HEK293 (cell line): Measurements from ENCODE around the gene SWT1.
A peak's percentile ranks its signal among the peaks of the same experiment; 100 is the strongest.

Experiments used
- CTCF ChIA-PET: fragments of 350-600 bp; formaldehyde crosslinking; extraction: SDS; loops from one replicate; lab custom pipeline; 2021; ENCODE audit warnings: antibody characterized with exemption; lab: Yijun Ruan, JAX
- POLR2A ChIA-PET: fragments of 300-600 bp; formaldehyde crosslinking; extraction: SDS; loops from one replicate; lab custom pipeline; 2020; ENCODE audit warnings: antibody characterized with exemption, inconsistent platforms; lab: Yijun Ruan, JAX
- H3K27ac ChIP-seq: fragments of 200-500 bp; sonication (Bioruptor generic); 2 replicates; pipeline ENCODE4 v1.5.1; 2014; ENCODE audit warnings: low read depth, low read length, control low read depth, inconsistent platforms; ENCODE audit errors: extremely low read depth
- H3K36me3 ChIP-seq, 2 experiments: fragments of 200-500 bp in 1 of 2; sonication (Bioruptor generic) in 1 of 2; 1 replicate in 1 of 2; 2 replicates in 1 of 2; pipeline ENCODE4 v1.5.1; 2014 to 2017; ENCODE audit warnings: inconsistent platforms in 2 of 2, low read length in 2 of 2; ENCODE audit not compliant: control insufficient read depth in 2 of 2, insufficient read depth in 1 of 2
- H3K4me1 ChIP-seq: fragments of 200-500 bp; sonication (Bioruptor generic); 2 replicates; pipeline ENCODE4 v1.5.1; 2014; ENCODE audit warnings: mild to moderate bottlenecking, low read length, inconsistent platforms; ENCODE audit not compliant: control insufficient read depth, insufficient read depth
- H3K4me3 ChIP-seq: 2 replicates; pipeline ENCODE4 v1.5.1; 2011; ENCODE audit warnings: low read depth, mild to moderate bottlenecking, control low read depth, low read length, moderate library complexity
- H3K9me3 ChIP-seq: fragments of 200-500 bp; sonication (Bioruptor generic); 2 replicates; pipeline ENCODE4 v1.5.1; 2014; ENCODE audit warnings: low read depth, low read length, inconsistent platforms; ENCODE audit not compliant: control insufficient read depth, insufficient read depth
- ZFP37 ChIP-seq: fragments of 450-650 bp; formaldehyde crosslinking; IDR thresholded peaks from 2 replicates; pipeline ENCODE4 v1.5.1; 2016; ENCODE audit warnings: missing biosample characterization, missing genetic modification characterization
- ZNF529 ChIP-seq: fragments of 450-650 bp; formaldehyde crosslinking; IDR thresholded peaks from 2 replicates; pipeline ENCODE4 v1.5.1; 2017; ENCODE audit warnings: missing genetic modification characterization, missing biosample characterization; ENCODE audit not compliant: insufficient replicate concordance
- ZNF571 ChIP-seq: fragments of 450-650 bp; formaldehyde crosslinking; IDR thresholded peaks from 2 replicates; pipeline ENCODE4 v1.5.0; 2017; ENCODE audit warnings: missing biosample characterization, missing genetic modification characterization
- ZNF76 ChIP-seq: fragments of 450-650 bp; formaldehyde crosslinking; IDR thresholded peaks from 2 replicates; pipeline ENCODE4; 2016; ENCODE audit warnings: low read depth, missing biosample characterization, missing genetic modification characterization, borderline replicate concordance
- ZNF785 ChIP-seq: fragments of 450-650 bp; formaldehyde crosslinking; IDR thresholded peaks from 2 replicates; pipeline ENCODE4 v1.5.1; 2016; ENCODE audit warnings: missing biosample characterization, missing genetic modification characterization
- TF ChIP-seq, protein P1 (sequence below): fragments of 450-650 bp; formaldehyde crosslinking; conservative IDR thresholded peaks from 2 replicates; pipeline ENCODE4 v1.5.1; 2016; ENCODE audit warnings: low read depth, missing biosample characterization, missing genetic modification characterization
- TF ChIP-seq, protein P2 (sequence below): fragments of 450-650 bp; formaldehyde crosslinking; IDR thresholded peaks from 2 replicates; pipeline ENCODE4 v1.5.1; 2017; ENCODE audit warnings: missing biosample characterization, missing genetic modification characterization
- TF ChIP-seq, protein P3 (sequence below): fragments of 450-650 bp; formaldehyde crosslinking; IDR thresholded peaks from 2 replicates; pipeline ENCODE4 v1.5.1; 2016; ENCODE audit warnings: missing biosample characterization, missing genetic modification characterization, low read depth
- TF ChIP-seq, protein P4 (sequence below): fragments of 450-650 bp; formaldehyde crosslinking; IDR thresholded peaks from 2 replicates; pipeline ENCODE4 v1.5.1; 2016; ENCODE audit warnings: missing biosample characterization, missing genetic modification characterization

The SWT1 gene

DNA sequence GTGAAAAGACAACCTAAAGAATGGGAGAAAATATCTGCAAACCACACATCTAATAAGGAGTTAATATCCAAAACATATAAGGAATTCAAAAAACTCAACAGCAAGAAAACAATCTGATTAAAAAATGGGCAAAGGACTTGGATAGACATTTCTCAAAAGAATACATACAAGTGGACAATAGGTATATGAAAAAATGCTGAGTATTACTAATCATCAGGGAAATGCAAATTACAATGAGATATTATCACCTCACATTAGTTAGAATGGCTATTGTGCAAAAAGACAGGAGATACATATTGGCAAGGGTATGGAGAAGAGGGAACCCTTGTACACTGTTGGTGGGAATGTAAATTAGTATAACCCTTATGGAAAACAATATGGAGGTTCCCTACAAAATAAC lies 45.1 kb upstream of the SWT1 start (continued):
- TF ChIP-seq ZNF529: no peak
- no peak for TF ChIP-seq ZFP37 (tag by site-specific recombination)

DNA sequence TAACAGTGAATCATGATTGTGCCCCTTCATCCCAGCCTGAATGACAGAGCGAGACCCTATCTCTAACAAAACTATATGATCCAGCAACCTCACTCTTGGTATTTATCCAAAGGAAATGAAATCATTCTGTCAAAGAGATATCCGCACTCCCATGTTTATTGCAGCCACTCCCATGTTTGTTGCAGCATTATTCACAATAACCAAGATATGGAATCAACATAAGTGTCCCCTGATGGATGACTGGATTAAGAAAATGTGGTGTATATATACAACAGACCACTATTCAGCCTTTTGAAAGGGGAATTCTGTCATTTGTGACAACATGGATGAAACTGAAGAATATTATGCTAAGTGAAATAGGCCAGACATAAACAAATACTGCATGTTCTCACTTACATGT lies 44.6 kb upstream of the SWT1 start:
- TF ChIP-seq, protein P1, sequence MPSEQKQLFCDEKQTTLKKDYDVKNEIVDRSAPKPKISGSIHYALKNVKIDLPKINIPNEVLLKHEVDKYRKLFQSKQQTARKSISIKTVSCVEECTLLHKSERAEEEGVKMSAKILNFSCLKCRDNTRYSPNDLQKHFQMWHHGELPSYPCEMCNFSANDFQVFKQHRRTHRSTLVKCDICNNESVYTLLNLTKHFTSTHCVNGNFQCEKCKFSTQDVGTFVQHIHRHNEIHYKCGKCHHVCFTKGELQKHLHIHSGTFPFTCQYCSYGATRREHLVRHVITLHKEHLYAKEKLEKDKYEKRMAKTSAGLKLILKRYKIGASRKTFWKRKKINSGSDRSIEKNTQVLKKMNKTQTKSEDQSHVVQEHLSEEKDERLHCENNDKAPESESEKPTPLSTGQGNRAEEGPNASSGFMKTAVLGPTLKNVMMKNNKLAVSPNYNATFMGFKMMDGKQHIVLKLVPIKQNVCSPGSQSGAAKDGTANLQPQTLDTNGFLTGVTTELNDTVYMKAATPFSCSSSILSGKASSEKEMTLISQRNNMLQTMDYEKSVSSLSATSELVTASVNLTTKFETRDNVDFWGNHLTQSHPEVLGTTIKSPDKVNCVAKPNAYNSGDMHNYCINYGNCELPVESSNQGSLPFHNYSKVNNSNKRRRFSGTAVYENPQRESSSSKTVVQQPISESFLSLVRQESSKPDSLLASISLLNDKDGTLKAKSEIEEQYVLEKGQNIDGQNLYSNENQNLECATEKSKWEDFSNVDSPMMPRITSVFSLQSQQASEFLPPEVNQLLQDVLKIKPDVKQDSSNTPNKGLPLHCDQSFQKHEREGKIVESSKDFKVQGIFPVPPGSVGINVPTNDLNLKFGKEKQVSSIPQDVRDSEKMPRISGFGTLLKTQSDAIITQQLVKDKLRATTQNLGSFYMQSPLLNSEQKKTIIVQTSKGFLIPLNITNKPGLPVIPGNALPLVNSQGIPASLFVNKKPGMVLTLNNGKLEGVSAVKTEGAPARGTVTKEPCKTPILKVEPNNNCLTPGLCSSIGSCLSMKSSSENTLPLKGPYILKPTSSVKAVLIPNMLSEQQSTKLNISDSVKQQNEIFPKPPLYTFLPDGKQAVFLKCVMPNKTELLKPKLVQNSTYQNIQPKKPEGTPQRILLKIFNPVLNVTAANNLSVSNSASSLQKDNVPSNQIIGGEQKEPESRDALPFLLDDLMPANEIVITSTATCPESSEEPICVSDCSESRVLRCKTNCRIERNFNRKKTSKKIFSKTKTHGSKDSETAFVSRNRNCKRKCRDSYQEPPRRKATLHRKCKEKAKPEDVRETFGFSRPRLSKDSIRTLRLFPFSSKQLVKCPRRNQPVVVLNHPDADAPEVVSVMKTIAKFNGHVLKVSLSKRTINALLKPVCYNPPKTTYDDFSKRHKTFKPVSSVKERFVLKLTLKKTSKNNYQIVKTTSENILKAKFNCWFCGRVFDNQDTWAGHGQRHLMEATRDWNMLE: no peak
- TF ChIP-seq ZNF76 (no peak), ZNF785 (tag by site-specific recombination) (no peak)
- TF ChIP-seq, protein P2, sequence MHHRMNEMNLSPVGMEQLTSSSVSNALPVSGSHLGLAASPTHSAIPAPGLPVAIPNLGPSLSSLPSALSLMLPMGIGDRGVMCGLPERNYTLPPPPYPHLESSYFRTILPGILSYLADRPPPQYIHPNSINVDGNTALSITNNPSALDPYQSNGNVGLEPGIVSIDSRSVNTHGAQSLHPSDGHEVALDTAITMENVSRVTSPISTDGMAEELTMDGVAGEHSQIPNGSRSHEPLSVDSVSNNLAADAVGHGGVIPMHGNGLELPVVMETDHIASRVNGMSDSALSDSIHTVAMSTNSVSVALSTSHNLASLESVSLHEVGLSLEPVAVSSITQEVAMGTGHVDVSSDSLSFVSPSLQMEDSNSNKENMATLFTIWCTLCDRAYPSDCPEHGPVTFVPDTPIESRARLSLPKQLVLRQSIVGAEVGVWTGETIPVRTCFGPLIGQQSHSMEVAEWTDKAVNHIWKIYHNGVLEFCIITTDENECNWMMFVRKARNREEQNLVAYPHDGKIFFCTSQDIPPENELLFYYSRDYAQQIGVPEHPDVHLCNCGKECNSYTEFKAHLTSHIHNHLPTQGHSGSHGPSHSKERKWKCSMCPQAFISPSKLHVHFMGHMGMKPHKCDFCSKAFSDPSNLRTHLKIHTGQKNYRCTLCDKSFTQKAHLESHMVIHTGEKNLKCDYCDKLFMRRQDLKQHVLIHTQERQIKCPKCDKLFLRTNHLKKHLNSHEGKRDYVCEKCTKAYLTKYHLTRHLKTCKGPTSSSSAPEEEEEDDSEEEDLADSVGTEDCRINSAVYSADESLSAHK (tag by site-specific recombination): no peak
- TF ChIP-seq, protein P3, sequence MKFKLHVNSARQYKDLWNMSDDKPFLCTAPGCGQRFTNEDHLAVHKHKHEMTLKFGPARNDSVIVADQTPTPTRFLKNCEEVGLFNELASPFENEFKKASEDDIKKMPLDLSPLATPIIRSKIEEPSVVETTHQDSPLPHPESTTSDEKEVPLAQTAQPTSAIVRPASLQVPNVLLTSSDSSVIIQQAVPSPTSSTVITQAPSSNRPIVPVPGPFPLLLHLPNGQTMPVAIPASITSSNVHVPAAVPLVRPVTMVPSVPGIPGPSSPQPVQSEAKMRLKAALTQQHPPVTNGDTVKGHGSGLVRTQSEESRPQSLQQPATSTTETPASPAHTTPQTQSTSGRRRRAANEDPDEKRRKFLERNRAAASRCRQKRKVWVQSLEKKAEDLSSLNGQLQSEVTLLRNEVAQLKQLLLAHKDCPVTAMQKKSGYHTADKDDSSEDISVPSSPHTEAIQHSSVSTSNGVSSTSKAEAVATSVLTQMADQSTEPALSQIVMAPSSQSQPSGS (tag by site-specific recombination): no peak
- TF ChIP-seq, protein P4, sequence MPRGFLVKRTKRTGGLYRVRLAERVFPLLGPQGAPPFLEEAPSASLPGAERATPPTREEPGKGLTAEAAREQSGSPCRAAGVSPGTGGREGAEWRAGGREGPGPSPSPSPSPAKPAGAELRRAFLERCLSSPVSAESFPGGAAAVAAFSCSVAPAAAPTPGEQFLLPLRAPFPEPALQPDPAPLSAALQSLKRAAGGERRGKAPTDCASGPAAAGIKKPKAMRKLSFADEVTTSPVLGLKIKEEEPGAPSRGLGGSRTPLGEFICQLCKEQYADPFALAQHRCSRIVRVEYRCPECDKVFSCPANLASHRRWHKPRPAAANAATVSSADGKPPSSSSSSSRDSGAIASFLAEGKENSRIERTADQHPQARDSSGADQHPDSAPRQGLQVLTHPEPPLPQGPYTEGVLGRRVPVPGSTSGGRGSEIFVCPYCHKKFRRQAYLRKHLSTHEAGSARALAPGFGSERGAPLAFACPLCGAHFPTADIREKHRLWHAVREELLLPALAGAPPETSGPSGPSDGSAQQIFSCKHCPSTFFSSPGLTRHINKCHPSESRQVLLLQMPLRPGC: no peak
- TF ChIP-seq, all 188 proteins: peak for 0
- Histone ChIP-seq H3K9me3 (no peaks in the 10 kb centered on the region), H3K4me3 (no peak overlapping the region), H3K27ac (no peak overlapping the region), H3K36me3 (peaks cover 0 to 2% of the 10 kb centered on the region in 2 experiments; a peak in 1 of 3 replicates), H3K4me1 (no peaks in the 10 kb centered on the region)
- CTCF ChIA-PET: no interaction called here
- POLR2A ChIA-PET: no interaction called here

DNA sequence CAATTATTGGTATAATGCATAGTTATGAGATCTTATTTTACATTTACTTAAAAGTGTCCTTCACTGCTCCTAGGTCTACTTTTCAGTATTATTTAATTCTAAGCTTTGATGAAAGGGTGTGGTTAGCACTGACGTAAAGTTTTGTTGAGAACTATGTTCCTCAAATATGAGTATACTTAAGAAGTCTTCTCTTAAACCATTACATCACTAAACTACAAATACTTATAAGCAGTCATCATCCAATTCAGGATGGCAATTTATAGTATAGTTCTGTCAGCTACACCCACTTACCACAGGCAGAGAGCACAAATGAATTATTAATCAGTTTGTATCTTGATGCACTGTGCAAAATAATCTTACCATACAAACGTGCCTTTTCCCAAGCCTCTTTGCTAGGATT lies 27.3 kb upstream of the SWT1 start:
- no peak overlapping the region for H3K4me3 ChIP-seq
- no peak overlapping the region for H3K27ac ChIP-seq
- TF ChIP-seq ZNF571 (tag by site-specific recombination): no peak
- TF ChIP-seq, protein P3 (tag by site-specific recombination): peak; percentile 35; the same call in 1 of the 2 replicates
- H3K9me3 ChIP-seq: no peaks in the 10 kb centered on the region
- no peaks in the 10 kb centered on the region for H3K4me1 ChIP-seq
- H3K36me3 ChIP-seq: peaks cover 47 to 67% of the 10 kb centered on the region in 2 experiments
- ChIA-PET CTCF (interaction anchor here (0.6 kb wide), 1 partner anchor 127 kb away, joined by 3 read pairs; no protein-coding TSS in a partner anchor), POLR2A (no interaction called here)
